Suprapubic skin (tissue), 4 donors: Measurements from ENCODE around the gene MEIS1. TPM values are rescaled to one million over a fixed set of nuclear protein-coding genes. Genes with fewer than 3 reads are reported as not detected.

ENCODE experiments used
- DNase-seq, 2 donors: peaks; one replicate each; pipeline ENCODE4 v3.0.0-alpha.2; 2019; ENCODE audit warnings: low spot score in 2 of 2
- H3K27ac ChIP-seq: fragments of 200-600 bp; sonication (generic); one replicate; pipeline ENCODE4 v1.5.1; 2019
- H3K27me3 ChIP-seq: fragments of 200-600 bp; sonication (generic); one replicate; pipeline ENCODE4 v1.5.1; 2019
- H3K36me3 ChIP-seq: fragments of 200-600 bp; sonication (generic); one replicate; pipeline ENCODE4 v1.5.1; 2019
- H3K4me1 ChIP-seq: fragments of 200-600 bp; sonication (generic); one replicate; pipeline ENCODE4 v1.5.1; 2019
- H3K4me3 ChIP-seq: fragments of 200-600 bp; sonication (generic); one replicate; pipeline ENCODE4 v1.5.1; 2019; ENCODE audit warnings: mild to moderate bottlenecking
- H3K9me3 ChIP-seq: fragments of 200-600 bp; sonication (generic); one replicate; pipeline ENCODE4 v1.5.1; 2019
- EP300 ChIP-seq: sonication (generic); formaldehyde crosslinking; IDR thresholded peaks from one replicate; pipeline ENCODE4 v1.6.1; 2017; ENCODE audit warnings: antibody characterized with exemption
- POLR2A ChIP-seq, 2 donors: fragments of 450-650 bp; IDR thresholded peaks; one replicate each; pipeline ENCODE4 v1.6.1; 2017; ENCODE audit warnings: antibody characterized with exemption in 2 of 2, mild to moderate bottlenecking in 2 of 2, moderate library complexity in 2 of 2
- POLR2AphosphoS5 ChIP-seq, 3 donors: sonication (generic); formaldehyde crosslinking; IDR thresholded peaks; one replicate each; pipeline ENCODE4 v1.6.1; 2017; ENCODE audit warnings: antibody characterized with exemption in 3 of 3
- WGBS: methylation state at CpG from one replicate; pipeline ENCODE4 v1.1.5; 2018; 5-methylcytosine and 5-hydroxymethylcytosine counted together
- total RNA-seq, 4 donors: library from RNA; depleted of rRNA; stranded (reverse); fragments of >200 nt; gene quantifications; one replicate each; pipeline ENCODE4 v1.1.0, GENCODE V29; 2016
- TF ChIP-seq, protein P1 (sequence below), 2 donors: fragments of 200-600 bp in 1 of 2; fragments of 450-650 bp in 1 of 2; sonication (generic) in 1 of 2; IDR thresholded peaks; one replicate each; pipeline ENCODE4 v1.5.1; 2016 to 2019; ENCODE audit warnings: antibody characterized with exemption in 2 of 2, mild to moderate bottlenecking in 1 of 2, moderate library complexity in 1 of 2

The MEIS1 gene
- total RNA-seq, 4 donors from 2014 or later: 12.7 to 28.0 (median 20.3) TPM

DNA sequence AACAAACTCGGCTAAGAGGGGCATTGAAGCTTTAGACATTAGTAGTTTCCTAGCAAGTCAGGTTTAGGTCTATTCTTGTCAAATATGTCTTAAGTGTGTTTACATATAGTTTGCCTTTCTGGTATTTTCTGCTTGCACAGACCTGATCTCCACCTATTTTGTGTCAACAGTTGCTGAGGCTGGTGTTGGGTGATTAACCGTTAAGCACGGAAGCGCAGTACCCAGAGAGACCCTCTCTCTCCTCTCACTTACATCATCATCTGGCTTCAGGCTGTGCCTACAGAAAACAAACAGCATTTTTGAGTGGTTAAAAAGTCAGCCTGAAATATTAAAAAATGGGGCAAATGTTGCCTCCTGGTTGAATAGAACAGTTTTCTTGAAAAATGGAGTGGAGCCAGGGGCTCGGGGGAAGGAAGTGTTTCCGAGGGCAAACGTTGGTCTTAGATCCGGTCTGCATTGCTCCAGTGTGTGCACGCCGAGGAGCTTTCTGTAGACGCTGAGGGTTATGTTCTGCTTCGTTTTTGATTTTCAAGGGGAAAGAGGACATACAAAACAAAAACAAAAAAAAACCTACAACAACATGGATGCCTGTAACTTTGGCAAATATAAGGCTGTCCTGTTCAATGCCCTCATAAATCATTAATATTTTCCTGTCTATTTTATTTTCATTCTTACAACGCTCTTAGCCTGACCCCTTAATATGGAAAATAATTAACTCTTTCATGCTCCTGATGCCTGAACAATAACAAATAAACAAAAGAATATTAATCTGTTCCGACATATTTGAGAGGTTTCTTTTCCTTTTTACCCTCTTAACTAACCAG lies 120.8 kb downstream of the MEIS1 start:
- 7% methylated on average over 14 of the region's 14 CpGs for WGBS
- H3K4me3 ChIP-seq: peak overlapping the region; percentile 22
- H3K27ac ChIP-seq: peak overlapping the region; percentile 32
- H3K4me1 ChIP-seq: peaks cover 20% of the 10 kb centered on the region
- no peaks in the 10 kb centered on the region for H3K9me3 ChIP-seq
- no peaks in the 10 kb centered on the region for H3K36me3 ChIP-seq
- no peak for DNase-seq
- TF ChIP-seq POLR2A (IDR thresholded peaks at IDR 0.05) (no peak), EP300 (no peak), POLR2AphosphoS5 (IDR thresholded peaks at IDR 0.05) (no peak)
- TF ChIP-seq, protein P1, sequence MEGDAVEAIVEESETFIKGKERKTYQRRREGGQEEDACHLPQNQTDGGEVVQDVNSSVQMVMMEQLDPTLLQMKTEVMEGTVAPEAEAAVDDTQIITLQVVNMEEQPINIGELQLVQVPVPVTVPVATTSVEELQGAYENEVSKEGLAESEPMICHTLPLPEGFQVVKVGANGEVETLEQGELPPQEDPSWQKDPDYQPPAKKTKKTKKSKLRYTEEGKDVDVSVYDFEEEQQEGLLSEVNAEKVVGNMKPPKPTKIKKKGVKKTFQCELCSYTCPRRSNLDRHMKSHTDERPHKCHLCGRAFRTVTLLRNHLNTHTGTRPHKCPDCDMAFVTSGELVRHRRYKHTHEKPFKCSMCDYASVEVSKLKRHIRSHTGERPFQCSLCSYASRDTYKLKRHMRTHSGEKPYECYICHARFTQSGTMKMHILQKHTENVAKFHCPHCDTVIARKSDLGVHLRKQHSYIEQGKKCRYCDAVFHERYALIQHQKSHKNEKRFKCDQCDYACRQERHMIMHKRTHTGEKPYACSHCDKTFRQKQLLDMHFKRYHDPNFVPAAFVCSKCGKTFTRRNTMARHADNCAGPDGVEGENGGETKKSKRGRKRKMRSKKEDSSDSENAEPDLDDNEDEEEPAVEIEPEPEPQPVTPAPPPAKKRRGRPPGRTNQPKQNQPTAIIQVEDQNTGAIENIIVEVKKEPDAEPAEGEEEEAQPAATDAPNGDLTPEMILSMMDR (IDR thresholded peaks at IDR 0.05): no peak
- no peaks in the 10 kb centered on the region for H3K27me3 ChIP-seq

DNA sequence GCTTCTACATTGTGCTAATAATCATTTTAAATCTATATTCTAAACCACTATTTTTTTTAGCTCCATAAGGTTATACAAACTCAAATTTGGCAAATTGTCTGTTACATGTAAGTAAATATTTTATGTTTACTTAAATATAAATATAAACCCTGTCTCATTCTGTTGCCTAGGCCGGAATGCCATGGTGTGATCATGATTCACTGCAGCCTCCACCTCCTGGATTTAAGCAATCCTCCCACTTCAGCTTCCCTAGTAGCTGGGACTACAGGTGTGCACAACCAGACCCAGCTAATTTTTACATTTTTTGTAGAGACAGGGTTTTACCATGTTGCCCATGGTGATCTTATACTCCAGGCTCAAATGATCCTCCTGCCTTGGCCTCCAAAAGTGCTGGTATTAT lies 124.7 kb downstream of the MEIS1 start:
- 88% methylated on average over 1 of the region's 1 CpG for WGBS
- Histone ChIP-seq H3K4me3 (no peak overlapping the region), H3K9me3 (no peaks in the 10 kb centered on the region), H3K36me3 (no peaks in the 10 kb centered on the region), H3K27me3 (no peaks in the 10 kb centered on the region), H3K27ac (no peak overlapping the region), H3K4me1 (peaks cover 20% of the 10 kb centered on the region)
- DNase-seq: no peak
- TF ChIP-seq POLR2AphosphoS5 (IDR thresholded peaks at IDR 0.05) (no peak), POLR2A (IDR thresholded peaks at IDR 0.05) (no peak), EP300 (no peak)
- TF ChIP-seq, protein P1 (IDR thresholded peaks at IDR 0.05): no peak

DNA sequence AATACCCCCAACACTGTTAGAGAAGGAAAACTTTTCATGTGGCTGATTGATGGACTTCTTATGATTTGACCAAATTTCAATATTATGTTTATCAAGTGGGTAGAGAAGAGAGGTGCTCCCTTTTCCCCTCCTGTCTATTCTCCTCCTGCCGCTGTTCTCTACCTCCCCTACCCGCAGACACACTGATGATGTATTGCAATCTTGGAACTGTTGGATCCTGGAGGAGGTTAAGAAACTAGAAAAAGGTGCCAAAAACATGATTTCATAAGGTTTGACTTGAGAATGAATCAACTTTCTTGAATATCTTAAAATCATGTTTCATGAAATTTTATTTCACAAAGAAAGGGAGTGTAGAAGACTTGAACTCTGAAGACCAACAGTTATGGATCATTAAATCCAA lies 125.8 kb downstream of the MEIS1 start:
- Histone ChIP-seq H3K27me3 (no peaks in the 10 kb centered on the region), H3K36me3 (no peaks in the 10 kb centered on the region), H3K27ac (no peak overlapping the region), H3K4me3 (no peak overlapping the region), H3K9me3 (no peaks in the 10 kb centered on the region), H3K4me1 (peaks cover 11% of the 10 kb centered on the region)
- no peak for DNase-seq
- TF ChIP-seq, protein P1 (IDR thresholded peaks at IDR 0.05): no peak
- no peak for TF ChIP-seq EP300
- TF ChIP-seq POLR2AphosphoS5 (IDR thresholded peaks at IDR 0.05): no peak
- no peak for TF ChIP-seq POLR2A (IDR thresholded peaks at IDR 0.05)
- WGBS: 88% methylated on average over 2 of the region's 2 CpGs

DNA sequence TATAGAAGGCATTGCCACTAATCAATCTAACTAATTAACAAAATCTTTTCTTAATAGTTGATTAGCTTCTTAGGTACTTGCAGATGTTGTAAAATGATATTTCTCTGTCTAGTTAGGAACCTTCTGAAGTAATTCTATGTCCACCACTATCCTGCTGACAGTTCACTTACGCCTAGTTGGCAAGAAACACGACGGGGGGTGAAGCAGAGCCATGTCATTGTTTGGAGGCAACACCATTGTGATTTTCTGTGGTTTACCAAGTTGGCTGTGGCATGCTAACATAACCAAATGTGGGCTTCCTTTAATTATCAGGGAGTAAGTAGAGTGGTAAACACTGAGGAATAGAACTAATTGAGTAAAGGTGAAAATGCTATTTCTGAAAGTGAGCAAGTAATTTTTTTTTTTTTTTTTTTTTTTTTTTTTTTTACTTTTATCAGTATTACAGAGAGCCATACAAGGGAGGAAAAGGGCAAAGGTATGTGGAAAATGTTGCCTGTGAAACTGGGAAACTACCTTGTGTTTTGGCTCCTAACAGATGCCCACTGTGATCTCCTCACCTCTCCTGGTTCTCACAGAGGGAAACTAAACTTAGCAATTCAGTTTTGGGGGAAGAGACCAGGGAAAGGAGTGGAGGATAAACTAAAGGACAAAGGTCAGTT lies 126.8 kb downstream of the MEIS1 start:
- no peaks in the 10 kb centered on the region for H3K9me3 ChIP-seq
- no peak for DNase-seq
- no peak overlapping the region for H3K4me3 ChIP-seq
- TF ChIP-seq, protein P1 (IDR thresholded peaks at IDR 0.05): no peak
- no peak for TF ChIP-seq POLR2A (IDR thresholded peaks at IDR 0.05)
- TF ChIP-seq EP300: no peak
- no peak for TF ChIP-seq POLR2AphosphoS5 (IDR thresholded peaks at IDR 0.05)
- WGBS: 65% methylated on average over 3 of the region's 3 CpGs
- H3K4me1 ChIP-seq: peaks cover under 1% of the 10 kb centered on the region
- no peaks in the 10 kb centered on the region for H3K27me3 ChIP-seq
- H3K27ac ChIP-seq: no peak overlapping the region
- no peaks in the 10 kb centered on the region for H3K36me3 ChIP-seq

DNA sequence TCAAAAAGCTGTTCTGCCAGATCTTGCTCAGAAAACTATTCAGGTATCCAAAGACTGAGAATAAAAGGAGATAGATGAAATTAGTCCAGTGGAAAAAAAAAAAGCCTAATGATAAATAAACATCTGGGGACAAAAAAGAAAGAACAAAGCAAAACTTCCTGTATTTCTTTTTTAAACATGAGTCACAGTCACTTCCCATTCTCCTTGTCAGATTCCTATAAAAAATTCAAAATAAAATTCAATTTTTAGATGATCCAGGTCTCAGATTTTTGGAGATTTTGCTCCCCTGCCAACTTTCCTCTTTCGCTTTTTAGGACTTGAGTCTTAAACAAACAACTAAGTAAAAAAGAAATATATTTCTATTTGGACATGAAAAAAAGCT lies 127.4 kb downstream of the MEIS1 start:
- TF ChIP-seq, protein P1 (IDR thresholded peaks at IDR 0.05): no peak
- TF ChIP-seq EP300 (no peak), POLR2A (IDR thresholded peaks at IDR 0.05) (no peak), POLR2AphosphoS5 (IDR thresholded peaks at IDR 0.05) (no peak)
- WGBS: 93% methylated on average over 1 of the region's 1 CpG

More for the DNA sequence above, 127.4 kb downstream of the MEIS1 start:
- H3K27me3 ChIP-seq: no peaks in the 10 kb centered on the region
- H3K36me3 ChIP-seq: no peaks in the 10 kb centered on the region
- H3K4me1 ChIP-seq: no peaks in the 10 kb centered on the region
- H3K27ac ChIP-seq: no peak overlapping the region
- no peak for DNase-seq
- H3K4me3 ChIP-seq: no peak overlapping the region
- no peaks in the 10 kb centered on the region for H3K9me3 ChIP-seq
